GM21529 (cell line): Measurements from ENCODE around the gene REEP3.
"Not testable (repeated sequence)": the region's sequence is repeated elsewhere in the genome, so short reads cannot be mapped to it uniquely, and the experiment has no call there.

Experiments
- ATAC-seq: cut with Tn5 transposase; IDR thresholded peaks from one replicate; pipeline ENCODE4 v1.9.1; 2021; ENCODE audit not compliant: unreplicated experiment

Gene REEP3

DNA sequence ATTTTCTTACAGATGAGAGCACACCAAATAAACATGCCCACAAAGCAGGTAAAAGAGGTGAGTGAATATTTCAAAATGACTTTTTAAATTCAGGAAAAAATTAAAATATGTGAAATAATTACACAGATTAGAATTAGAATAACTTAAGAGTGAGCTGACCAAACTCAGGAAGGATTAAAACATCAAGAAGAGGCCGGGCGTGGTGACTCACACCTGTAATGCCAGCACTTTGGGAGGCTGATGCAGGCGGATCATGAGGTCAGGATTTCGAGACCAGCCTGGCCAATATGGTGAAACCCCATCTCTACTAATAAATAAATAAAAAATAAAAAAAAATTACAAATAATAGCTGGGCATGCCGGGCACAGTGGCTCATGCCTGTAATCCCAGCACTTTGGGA lies 140.1 kb downstream of the REEP3 start:
- ATAC-seq = no peak

- no peak for ATAC-seq
Observed at GRCh38 chr10:63664341-63664885, 143.2 kb downstream of the REEP3 start.

GRCh38 chr10:63665006-63665580 lies 143.9 kb downstream of the REEP3 start:
- not testable (repeated sequence) for ATAC-seq

DNA sequence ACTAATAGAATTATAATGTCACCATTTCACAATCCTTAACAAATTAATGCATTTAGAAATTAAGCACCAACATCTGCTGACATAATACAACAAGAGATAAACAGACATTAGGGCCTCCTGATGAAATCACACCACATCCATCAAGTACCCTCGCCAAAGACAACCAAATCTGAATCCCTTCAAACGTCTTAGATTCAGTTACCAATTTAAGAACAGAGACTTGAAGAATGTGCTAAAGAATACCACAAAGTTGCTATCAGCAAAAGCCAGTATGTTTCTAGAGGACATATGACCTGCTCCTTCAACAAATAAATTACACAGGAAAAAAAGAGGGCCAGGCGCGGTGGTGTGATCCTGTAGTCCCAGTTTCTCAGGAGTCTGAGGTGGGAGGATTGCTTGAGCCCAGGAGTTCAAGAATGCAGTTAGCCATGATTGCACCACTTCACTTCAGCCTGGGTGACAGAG lies 144.5 kb downstream of the REEP3 start:
- no peak for ATAC-seq

DNA sequence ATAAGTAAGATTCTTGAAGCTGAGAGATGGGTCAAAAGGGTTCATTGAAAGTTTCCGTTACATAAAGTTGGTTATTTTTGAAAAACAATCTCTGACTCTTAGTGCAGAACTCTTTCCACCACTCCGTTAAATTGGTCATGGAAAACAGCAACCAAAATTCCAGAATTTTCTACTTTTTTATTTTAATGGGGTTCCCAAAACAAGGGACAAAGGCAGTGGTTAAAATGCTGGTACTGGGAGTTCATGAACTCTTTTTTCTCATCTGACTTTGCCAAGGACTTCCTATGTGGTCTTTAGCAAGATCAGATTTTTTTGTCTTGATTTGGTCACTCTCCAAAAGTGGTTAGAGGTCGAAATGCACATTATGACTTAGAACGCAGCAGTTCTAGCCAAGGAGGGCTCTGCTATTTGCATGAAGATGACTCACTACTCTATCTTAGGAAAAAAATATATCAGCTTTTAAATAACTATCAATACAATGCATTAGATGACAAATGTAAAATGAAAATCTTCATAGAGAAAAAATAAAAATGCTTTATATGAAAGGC lies 145.7 kb downstream of the REEP3 start:
- ATAC-seq = peak; percentile 84

- ATAC-seq = no peak
Observed at GRCh38 chr10:63667596-63668480, 146.6 kb downstream of the REEP3 start.

DNA sequence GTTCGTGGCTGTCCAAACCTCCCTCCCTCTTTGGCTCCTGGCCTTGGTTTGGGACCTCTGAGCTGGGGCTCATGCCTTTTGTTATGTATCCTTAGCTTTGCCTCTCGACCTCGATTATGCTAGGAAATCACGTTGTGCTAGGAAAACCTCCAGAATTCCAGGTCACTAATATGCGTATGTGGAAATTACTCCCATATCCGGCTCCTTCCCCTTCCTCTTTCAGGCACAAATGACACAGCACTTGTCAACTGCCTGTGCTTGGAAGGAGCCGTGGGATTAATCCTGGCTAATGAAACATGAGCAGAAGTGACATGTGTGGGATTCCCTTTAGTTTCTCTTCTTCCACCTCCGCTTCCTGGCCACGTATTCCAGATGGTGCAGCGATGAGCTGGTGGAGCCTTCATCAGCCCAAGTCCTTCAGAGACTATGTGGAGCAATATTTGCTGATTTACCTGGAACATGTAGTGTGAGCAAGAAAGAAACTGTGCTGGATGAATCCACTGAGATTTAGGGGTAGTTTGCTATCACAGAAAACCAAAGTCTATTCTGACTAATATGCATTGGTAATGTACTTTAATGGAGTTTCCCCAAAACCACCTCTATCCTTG lies 149.2 kb downstream of the REEP3 start:
- peak; percentile 40 for ATAC-seq

- no peak for ATAC-seq
Observed at GRCh38 chr10:63671317-63671937, 150.2 kb downstream of the REEP3 start.

GRCh38 chr10:63672491-63672890 lies 151.3 kb downstream of the REEP3 start:
- no peak for ATAC-seq

DNA sequence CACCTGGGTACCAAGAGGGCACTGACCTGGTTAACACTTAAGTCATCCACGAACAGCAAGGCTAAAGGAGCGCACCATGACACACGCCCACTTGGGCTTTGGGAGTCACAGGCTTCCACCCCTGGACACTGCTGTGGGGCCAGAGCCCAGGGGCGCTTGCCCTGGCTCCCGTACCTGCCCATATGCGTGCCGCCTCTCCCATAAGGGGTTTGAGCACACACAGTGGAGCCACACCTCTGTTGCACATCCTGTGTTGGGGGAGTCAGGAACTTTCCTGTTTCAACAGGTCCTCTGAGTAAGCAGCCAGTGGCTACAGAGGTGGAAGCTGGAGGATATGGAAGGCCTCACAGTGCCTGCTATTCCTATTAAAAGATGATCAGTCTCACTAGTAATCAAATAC lies 152.0 kb downstream of the REEP3 start:
- no peak for ATAC-seq

DNA sequence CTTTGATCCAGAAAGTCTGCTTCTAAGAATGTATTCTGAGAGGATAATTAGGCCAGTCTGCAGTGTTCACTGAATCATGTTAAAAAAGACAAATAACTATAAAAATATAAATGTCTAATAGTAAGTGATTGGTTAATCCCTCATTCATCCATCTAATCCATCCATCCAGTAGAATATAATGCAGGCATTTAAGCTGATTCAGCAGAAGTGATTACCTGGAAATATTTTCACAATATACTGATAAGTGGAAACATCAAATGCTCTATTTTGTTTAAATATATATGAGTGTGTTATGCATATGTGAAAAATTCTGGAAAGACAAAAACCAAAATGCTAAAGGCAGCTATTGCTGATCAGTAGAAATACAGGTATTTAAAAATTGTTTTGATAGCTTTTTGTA lies 152.6 kb downstream of the REEP3 start:
- ATAC-seq = no peak
